GM19351 (cell line): Measurements from ENCODE around the gene KLHL29.

Source experiments
- ATAC-seq: cut with Tn5 transposase; IDR thresholded peaks from one replicate; pipeline ENCODE4 v1.9.1; 2021; ENCODE audit warnings: mild to moderate bottlenecking, moderate library complexity; ENCODE audit not compliant: unreplicated experiment

The KLHL29 gene

DNA sequence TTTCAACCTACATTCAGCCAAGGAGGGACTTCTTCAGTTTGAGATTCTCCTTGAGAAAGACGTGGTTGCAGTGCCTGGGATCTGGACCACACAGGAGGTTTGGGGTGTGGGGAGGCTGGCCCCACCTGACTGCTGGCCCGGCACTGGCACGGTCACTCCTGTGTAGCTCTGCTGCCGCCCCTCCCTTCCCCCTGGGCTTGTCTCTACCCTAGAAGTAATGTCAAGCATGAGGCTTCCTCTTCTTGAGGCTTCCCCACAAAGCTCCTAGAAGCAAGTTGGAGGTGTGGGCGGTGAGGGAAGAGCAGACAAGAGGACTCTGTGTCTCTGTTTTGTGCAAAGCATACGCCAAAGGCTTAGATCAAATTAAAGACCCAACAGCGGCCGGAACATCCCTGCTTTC is 8.7 kb downstream of the KLHL29 start:
- ATAC-seq = no peak

DNA sequence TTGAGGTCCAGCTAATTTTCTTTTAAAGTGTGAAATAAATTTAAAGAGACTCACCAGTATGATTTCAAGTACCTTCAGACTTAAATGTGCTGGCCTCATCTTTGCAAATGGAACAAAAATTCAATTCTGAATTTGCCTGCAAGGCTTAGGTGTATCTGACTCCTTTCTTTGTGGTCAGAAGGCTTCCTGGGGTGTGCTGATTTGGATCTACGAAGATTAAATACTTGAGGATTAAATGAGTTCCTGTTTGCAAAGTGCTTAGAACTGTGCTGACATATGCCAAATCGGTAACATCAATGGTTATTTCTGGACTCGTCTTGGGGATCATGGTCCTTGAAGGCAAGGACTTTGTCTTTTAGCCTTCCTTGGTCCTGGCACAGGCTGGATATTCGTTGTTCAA is 9.7 kb downstream of the KLHL29 start:
- ATAC-seq = no peak

DNA sequence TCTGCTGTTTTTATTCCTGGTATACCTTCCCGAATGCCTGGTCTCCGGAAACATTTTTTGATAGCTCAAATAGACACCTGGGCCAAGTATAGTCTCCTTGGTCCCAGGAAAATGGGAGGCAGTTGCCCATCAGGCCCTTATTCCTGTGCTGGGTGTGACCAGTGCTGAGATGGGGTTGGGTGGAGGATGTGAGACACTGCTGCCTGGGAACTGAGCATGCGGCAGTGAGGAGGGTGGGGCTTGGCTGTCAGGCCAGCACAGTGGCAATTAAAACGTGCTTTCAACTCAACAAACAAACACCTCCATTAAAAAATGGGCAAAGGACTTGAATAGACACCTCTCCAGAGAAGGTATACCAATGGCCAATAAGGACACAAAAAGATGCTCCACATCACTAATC is 12.5 kb downstream of the KLHL29 start:
- no peak for ATAC-seq

DNA sequence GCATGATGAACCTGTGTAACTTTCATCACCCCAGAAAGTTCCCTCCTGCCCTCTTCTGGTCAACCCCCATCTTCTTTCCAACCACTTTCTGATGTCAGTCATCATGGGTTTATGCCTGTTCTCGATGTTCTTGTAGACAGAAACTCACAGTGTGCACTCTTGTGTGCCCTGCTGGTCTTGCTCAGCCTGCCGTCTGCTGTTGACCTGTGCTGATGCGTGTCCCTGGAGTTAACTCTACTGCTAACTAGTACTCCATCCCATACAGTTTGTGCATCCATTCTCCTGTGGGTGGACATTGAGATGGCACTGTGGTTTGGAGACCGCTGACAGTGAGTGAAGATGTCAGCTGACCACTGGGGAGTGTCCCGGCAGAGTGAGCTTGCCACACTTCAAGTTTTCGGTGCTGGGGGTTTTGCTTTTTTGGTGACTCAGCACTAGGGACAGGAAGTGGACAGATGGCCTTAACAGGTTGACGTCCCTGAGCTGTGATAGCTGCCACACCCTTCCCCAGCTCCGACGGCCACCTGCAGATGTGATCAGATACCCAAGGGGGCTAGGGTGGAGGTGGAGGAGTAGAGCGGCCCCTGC is 14.8 kb downstream of the KLHL29 start:
- ATAC-seq = peak; percentile 83

DNA sequence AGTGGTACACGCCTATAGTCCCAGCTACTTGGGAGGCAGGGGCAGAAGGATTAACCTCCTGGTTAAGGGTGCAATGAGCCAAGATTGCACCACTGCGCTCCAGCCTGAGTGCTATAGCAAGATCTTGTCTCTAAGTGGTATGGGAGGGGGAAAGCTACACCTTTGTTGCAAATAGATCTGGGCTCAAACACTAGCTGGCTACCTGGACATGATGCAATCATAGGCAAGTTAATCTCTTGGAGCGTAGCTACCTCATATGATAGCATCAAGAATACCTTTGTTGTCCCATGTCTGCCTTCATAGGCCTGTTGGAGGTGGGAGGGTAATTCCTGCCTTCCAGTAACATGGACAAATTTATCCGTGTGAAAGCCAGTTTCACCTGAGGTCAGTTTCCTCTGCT is 15.7 kb downstream of the KLHL29 start:
- no peak for ATAC-seq

DNA sequence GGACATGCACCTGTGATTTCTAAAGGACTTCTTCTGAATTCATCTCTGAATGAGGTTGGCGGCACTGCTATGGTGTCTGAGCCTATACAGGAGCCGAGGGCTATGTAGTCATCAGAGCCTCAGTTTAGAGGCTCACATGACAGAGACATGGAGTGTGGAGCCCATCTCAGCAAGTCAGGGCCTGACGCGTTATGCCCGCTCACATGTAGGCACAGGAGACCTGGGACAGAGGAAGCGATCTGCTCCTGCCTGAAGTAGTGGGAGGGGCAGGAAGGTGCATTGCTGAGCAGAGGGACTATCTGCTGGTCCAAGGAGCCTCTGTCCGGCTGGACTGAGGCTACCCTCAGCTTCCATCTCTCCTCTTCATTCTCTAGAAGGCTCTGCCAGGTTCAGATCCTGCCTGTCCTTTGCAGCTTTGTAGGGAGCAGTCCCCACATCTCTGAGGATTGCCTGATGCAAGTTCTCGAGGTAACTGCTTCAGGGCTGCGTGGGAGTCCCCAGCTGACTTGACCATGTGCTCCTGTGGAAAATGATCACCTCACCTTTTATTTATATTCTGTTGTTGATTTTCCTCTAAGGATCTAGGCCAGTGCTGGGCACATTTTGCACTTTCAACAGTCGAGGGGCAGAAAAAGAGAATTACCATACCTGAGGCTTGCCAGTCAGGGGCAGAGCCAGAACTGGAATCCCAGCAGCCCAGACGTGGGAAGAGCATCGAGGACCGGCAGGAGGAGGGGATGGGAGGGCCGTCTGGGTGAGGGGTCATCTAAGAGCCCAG is 16.6 kb downstream of the KLHL29 start:
- ATAC-seq = no peak

DNA sequence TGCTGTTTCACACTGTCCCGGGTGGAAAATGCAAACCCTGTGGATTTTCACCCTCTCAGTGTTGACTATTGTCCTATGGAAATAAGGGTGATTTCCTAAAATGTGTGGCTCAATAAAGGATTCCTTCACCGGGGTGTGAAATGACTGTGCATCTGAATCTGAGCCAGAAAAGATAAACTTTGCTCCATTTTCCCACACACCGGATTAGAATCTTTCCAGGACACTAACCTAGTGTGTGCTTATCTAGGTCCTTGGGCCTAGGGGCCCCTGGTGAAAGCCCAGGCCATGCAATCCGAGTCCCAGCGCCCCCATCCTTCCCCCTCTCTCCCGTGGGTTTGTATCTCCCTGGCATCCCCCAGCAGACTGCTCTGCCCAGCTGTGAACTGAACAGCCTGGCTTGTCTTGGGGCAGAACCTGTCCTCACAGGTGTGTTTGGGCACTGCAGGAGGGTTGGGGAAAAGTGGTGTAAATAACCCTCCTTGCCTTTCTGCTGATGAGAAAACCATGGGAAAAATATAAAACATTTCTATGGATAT is 17.3 kb downstream of the KLHL29 start:
- no peak for ATAC-seq

DNA sequence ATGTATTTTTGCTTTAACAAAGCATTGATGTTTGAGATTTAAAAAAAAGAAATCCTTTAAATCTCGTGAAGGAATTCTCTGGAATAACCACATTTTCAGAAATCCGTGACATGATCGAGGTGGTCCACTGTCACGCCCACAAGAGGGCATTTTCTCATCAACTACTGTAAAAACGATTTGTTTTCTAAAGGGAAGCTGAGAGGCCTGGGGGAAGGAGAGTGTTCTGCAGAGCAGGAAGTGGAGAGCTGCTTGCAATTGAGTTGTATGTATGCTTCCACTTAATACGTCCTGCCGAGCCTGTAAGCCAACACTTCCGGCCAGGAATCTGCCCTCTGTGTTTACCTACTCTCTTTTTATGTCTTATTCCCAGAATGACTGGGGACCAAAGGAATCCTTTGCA is 19.4 kb downstream of the KLHL29 start:
- peak; percentile 33 for ATAC-seq

DNA sequence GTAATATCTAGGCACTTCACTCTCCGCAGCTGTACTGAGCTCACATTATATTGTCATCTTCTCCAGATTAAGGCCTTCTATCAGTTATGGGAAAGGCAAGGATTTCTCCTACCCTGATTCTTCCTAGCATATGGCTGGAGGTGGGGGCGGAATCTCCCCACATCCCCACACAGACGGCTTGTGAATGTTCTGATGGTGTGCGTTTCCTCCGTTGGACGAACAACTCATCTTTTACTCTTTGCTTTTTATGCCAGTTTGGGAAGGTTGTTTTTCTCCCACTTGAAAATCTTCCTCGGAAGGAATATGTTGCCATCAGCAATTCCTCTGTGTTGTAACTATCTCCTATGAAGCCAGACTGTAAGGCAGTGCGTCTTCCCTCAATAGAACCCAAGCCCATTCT is 24.3 kb downstream of the KLHL29 start:
- no peak for ATAC-seq

DNA sequence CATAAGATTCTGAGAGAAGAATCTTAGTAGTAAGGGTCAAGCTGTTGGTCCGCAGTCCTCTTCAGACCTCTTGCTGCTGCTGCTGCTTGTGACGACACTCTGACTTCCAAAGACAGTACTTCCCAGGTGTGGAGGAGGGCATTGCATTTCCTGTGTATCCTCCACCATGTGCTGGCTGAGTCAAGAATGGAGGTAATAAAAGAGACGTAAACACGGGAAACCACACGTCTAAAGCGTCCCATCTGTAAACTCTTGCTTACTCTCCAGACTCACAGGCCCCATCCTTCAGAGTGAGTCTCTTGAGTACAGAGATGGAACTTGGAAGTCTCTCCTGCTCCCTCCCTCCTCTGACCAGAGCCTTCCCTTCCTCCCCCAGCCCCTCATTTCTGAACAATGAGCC is 25.6 kb downstream of the KLHL29 start:
- no peak for ATAC-seq

DNA sequence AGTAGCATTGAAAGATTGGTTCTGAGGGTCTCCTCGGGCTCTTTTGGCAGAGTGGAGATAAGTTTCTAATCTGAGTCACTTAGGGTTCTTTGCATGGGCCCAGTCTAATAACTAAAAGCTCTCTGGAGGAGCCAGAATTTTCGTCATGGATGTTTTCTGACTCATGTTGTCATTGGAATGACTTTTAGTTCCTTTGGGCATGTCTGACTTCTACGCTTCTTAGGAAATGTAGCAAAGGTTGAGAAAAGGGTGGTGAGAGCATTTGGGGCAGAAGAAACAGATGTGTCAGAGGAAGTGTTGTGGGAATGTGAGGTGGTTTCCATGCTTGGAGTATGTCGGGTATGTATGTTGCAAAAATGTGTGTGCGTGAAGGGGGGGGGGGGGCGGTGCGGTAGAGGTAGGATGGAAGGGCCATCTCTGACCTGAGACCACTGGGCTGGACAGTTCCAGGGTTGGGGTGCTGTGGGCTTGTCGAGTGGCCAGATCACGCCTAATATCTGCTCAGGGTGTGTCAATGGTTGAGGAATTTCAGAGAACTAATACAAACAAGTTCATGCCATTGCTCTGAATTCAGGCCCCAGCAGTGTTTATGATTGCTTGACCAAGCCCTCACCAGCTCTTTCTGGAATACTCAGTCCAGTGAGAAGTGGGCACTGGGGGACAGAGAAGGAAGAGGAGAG is 26.9 kb downstream of the KLHL29 start:
- ATAC-seq = no peak

DNA sequence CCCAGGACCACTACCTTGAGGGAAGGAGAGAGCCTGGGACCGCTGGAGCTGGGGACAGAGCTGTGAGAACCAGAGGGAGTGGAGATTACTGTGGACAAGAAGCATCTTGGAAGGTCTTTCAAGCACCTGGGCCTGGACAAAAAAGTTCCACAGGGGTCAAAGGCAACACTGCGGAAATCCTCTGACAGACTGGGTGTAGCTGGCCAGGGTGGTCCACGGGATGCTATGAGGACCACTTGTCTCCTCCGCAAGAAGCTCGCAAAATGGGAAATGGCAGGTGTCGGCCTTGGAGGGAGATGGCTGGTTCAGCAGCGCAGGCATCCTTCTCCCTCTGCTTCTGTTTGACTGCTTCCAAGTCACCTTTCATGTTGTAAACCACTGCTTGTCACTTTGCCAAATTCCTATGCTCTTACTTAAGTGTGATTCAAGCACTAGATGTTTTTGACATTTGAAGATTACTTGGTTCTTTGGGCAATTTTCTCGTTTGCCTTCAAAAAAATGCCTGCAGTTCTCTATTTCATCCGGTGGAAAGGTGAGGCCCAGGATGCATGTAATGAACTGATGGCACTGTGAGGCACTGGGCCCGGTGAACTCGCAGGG is 27.7 kb downstream of the KLHL29 start:
- ATAC-seq = no peak

DNA sequence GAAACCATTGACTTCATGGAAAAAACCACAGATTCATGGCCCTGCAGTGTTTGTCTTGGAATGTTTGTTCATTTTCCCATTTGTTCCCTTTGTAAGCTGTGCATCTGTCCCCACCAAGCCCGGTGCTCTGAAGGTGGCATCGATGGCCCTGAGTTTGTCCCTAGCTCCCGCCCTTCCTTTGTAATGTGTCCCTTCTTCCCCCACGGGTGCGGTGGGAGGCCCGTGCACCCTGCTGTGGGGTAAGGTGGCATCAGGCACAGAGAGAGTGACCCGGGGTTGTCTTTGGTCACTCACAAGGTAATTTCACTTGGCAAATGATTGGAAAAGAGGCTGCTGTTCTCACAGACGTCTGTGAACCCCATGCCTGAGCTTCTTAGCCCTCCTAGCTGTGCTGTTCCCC is 28.7 kb downstream of the KLHL29 start:
- no peak for ATAC-seq

DNA sequence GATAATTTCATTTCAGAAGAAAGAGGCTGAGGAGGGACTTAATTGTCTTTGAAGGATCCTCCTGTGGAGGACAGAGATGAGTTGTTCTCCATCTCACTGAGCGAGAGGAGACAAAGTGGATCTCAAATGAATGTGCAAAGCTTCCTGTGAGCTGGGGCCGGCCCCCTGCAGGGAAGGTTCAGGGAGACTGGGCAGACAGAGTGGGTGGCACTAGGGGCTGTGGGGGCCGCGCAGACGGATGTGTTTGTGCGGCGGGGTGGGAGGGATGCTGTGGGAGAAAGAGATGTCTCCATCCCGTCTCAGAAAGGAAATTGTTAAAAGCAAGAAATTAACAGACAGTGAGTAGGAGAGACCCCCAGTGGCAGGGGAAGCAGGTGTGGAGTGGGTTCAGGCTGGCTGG is 29.1 kb downstream of the KLHL29 start:
- ATAC-seq = no peak

DNA sequence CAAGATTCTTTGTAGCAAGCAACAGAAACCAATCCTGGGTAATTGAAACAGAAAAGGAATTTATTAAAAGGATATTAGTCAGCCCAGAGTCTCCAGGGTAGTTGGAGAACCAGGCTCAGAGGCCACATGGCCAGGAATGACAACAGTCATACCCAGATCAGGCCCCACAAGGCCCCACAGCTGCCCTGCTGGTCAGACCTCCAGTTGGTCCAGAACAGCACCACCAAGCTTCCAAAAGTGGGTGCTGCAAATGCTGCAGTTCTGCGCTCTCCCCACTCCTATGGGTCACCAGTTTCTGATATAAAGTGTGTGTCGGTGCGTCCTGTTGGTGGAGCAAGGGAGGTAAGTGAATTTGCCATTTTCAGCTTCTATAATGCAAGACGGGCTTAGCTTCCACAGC is 29.9 kb downstream of the KLHL29 start:
- no peak for ATAC-seq

DNA sequence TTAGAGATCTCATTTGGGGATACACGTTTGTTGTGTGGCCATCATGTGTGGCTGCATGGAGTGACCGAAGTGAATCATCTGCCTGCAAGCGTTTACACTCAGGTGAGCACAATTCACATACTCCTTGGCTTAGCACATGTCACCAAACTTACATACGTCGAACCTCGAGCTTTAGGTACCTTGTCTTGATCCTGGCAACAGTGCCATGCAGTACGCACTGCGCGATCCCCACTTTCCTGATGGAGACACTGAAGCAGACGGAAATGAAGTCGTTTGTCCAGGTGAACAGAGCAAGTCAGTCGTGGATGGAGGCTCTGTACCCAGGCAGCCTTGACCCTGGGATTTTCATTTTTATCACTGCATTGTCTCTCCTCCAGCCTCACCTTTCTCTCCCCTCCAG is 32.3 kb downstream of the KLHL29 start:
- ATAC-seq = no peak

DNA sequence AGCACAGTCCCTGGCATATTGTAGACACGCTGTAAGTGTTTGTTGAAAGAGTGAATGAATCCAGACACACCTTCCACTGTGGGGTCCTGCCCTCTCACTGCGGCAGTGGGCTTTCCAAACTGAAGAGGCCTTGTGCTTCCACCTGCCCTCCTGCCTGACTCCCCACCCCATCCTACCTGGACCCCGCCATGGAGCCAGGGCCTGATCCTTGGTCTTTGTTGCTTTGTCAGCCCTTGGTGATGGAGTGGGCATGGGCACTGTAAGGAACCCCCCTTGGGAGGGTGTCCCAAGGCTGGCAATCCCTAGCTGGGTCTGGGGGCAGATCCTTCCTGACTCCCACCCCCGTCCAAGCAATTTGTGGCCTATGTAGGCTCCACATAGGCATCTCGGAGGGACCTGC is 33.1 kb downstream of the KLHL29 start:
- no peak for ATAC-seq

DNA sequence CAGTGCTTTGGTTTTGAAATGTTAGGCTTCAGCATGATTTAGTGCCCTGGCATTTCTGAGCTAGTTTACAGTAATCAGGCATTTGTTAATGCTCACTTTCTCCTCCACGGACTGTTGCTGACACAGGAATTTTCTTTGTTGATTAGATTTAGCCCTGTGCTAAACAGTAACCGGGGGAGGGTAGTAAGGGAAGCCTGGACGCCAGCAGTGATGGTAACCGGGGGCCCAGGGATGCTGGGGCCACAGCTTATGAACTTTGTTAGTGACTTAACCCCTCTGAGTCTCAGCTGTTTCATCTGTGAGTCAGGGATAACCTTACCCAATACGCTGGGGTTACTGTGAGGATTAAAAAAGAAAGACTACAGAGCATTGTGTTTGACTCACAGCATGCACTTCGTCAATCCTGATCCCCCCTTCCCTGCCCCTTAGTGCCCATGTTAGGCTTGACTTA is 33.5 kb downstream of the KLHL29 start:
- ATAC-seq = no peak

DNA sequence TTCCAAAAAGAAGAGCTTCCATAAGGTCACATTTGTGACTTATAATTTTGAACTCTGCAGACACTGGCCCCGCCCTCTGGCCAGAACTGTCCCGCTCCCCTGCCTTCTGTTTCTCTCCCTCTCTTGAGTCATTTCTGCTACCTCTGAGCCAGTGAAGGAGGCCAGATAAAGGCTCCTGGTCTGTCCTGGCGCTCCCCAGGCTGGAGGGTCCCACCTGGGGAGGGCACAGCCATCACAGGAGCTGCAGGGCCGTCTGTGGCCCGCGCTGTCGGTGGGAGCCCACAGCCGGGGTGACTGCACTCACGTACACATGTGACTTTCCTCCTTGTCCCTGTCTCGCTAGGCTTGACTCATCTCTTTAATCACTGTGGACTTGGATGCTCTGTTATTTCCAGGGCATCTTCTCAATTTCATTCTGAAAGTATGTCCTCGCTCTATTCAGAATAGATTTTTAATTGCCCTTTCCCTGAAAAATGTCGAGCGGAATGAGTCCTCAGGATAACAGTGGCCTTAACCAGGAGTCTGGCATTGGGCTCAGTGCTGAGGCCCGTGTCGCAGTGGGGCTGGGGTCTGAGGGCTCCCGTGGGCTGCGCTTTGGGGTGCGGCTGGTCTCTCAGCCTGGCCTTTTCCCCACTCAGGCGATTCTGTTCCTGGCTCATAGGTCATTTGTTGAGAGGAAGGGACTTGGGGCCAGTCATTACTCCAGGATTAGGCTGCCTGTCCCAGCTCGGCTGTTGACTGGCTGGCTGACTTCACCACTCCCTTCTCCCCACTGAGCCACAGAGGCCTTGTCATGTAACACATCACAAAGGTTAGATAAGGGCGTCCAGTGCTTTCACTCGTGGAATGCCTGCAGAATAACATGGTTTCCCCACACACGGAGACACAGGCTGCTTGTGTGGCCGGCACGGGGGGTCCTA is 34.5 kb downstream of the KLHL29 start:
- ATAC-seq = no peak

DNA sequence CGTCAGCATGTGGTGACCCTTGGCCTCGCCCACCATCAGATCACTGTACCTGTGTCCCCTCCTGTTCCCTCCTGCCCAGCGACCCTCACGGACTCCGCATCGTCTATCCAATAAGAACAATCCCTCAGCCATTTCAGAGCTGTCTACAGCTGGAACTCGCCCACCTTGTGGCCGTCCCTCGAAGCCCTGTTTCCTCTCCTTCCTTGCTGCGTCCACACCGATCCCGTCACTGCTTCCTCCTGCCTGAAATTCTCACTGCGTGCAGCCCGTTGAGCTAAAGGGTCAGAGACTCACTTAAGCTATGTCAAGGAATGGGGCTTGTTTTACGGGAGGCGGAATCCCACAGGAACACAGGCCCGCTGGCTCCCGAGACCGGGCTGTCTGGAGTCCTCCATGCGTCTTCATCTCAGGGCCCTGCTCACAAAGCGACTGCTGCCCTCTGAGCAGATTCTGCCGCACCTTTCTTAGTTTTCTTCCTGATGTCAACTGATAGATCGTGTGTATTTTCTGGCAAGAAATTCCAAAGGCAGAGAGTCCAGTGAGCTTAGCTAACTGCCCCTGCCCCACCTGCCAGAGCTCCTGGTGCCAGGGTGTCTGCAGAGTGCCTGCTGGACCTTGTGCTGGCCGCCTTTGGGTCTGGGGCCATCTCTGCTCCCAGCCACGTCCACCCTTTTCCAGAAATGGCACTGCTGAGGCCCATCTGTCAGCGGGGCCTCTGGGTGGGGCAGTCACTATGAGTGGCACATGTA is 35.3 kb downstream of the KLHL29 start:
- no peak for ATAC-seq
